AG10803 (cell line): Measurements from ENCODE around the gene CCDC148.

Source experiments
- DNase-seq: peaks from one replicate; pipeline ENCODE4 v3.0.0; 2010; ENCODE audit warnings: low read depth
- H3K4me3 ChIP-seq: 2 replicates; pipeline ENCODE4 v1.5.1; 2011; ENCODE audit warnings: mild to moderate bottlenecking, low read length, control low read depth
- CTCF ChIP-seq: conservative IDR thresholded peaks from 2 replicates; pipeline ENCODE4 v1.5.1; 2011; ENCODE audit warnings: mild to moderate bottlenecking, low read length, control low read depth, inconsistent platforms

The CCDC148 gene

GRCh38 chr2:158385646-158386045 lies 70.9 kb downstream of the CCDC148 start:
- no peak for DNase-seq
- no peak for TF ChIP-seq CTCF

GRCh38 chr2:158381978-158382377 lies 74.6 kb downstream of the CCDC148 start:
- no peak for DNase-seq
- H3K4me3 ChIP-seq, result no peak overlapping the region
- no peak for TF ChIP-seq CTCF

More at GRCh38 chr2:158385646-158386045, 70.9 kb downstream of the CCDC148 start:
- H3K4me3 ChIP-seq, result no peak overlapping the region

GRCh38 chr2:158381205-158381604 lies 75.3 kb downstream of the CCDC148 start:
- no peak for TF ChIP-seq CTCF
- no peak for DNase-seq
- H3K4me3 ChIP-seq, result no peak overlapping the region

GRCh38 chr2:158380746-158381145 lies 75.8 kb downstream of the CCDC148 start:
- DNase-seq, result peak; percentile 13
- no peak for TF ChIP-seq CTCF
- no peak overlapping the region for H3K4me3 ChIP-seq

GRCh38 chr2:158378926-158379325 lies 77.6 kb downstream of the CCDC148 start:
- peak; percentile 82 for DNase-seq
- TF ChIP-seq CTCF, result no peak
- no peak overlapping the region for H3K4me3 ChIP-seq

- H3K4me3 ChIP-seq, result no peak overlapping the region
- no peak for DNase-seq
- no peak for TF ChIP-seq CTCF
These were observed 90.2 kb downstream of the CCDC148 start for GRCh38 chr2:158366342-158366741.

GRCh38 chr2:158359846-158360245 lies 96.7 kb downstream of the CCDC148 start:
- DNase-seq, result no peak
- TF ChIP-seq CTCF, result no peak
- H3K4me3 ChIP-seq, result no peak overlapping the region
